Iris pigment epithelial cell (primary cell): ENCODE results near the gene JPT1.
"Not testable (repeated sequence)": the region's sequence is repeated elsewhere in the genome, so short reads cannot be mapped to it uniquely, and the experiment has no call there.

Experiments
- DNase-seq: peaks from one replicate; pipeline ENCODE4 v3.0.0-alpha.2; 2011; ENCODE audit warnings: low read depth

JPT1 gene

DNA sequence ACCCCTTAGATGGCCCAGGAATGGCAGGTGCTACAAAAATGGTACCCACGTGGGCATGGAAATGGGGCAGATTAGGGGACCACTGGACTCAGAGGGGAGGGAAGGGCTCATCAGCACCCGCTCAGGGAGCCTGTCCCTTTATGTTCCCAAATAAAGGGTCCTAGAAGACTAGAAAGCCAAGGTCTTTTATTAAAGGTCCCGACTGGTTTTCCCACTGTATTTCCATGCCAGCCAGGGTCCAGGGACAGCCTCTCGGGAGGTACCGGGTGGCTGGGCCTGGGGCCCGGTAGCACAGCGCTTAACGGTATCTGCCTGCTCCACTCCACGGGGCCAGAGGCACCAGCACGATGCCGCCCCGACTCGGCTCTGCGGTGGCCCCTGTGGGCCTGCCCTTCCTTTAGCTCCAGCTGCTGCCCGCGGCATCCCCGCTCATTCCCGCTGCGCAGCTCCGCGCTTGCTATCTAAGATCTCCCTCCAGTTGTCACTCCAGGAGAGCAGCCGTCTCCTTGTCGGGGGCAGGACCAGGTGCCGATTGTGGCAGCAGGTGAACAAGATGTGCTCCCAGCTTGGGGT lies 24.2 kb downstream of the JPT1 start:
- DNase-seq, result no peak

DNA sequence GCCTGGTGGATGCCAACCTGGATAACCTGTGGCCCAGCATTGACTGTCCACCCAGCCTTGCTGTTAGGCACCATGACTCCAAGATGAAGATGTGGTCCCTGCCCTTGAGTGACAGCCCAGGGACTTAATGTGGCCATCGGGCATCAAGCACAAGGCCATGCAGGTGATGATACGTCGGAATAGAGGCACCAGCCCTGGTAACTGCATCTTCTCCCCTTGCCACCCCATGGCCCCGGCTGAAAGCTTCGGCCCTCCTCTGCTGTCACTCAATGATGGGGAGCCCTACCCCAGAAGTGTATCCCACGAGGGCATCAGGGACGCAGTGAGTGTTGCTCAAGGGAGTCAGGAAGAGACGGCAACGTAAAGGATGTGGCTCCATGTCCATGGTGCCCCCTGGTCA lies 24.7 kb downstream of the JPT1 start:
- no peak for DNase-seq

DNA sequence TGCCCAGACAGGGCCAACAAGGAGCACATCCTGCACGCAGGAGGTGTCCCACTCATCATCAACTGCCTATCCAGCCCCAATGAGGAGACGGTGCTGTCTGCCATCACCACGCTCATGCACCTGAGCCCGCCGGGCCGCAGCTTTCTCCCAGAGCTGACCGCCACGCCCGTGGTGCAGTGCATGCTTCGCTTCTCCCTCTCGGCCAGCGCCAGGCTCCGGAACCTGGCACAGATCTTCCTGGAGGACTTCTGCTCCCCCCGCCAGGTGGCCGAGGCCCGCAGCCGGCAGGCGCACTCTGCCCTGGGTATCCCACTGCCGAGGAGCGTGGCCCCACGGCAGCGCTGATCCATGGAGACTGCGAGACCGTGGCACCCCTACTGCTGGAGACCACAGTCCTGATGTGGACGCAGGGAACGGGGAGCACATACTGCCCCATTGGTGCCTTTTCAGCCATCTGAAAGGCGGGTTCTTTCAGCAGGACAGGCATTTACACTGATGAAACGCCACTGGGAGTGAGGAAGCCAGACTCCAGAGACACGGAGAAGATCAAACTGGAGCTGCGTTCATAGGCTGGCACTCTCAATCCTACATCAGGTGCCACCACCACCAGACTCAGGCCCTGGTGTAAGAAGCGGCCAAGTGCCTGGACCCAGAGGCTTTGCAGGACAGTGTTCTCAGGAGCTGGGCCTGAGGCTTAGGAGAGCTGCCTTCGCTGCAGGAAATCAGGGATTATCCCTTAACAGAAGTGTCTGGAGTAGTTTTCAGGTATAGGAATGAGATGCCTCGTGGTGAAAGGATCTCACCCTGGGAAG lies 25.4 kb downstream of the JPT1 start:
- no peak for DNase-seq

DNA sequence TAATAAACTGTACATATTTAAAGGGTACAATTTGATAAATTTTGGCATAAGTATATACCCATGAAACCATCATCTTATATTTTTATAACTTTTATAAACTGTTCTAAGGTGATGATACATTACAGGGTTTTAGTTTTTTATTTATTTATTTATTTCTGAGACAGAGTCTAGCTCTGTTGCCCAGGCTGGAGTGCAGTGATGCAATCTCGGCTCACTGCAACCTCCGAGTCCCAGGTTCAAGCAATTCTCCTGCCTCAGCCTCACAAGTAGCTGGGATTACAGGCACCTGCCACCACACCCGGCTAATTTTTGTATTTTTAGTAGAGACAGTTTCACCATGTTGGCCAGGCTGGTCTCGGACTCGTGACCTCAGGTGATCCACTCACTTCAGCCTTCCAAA lies 26.4 kb downstream of the JPT1 start:
- not testable (repeated sequence) for DNase-seq

DNA sequence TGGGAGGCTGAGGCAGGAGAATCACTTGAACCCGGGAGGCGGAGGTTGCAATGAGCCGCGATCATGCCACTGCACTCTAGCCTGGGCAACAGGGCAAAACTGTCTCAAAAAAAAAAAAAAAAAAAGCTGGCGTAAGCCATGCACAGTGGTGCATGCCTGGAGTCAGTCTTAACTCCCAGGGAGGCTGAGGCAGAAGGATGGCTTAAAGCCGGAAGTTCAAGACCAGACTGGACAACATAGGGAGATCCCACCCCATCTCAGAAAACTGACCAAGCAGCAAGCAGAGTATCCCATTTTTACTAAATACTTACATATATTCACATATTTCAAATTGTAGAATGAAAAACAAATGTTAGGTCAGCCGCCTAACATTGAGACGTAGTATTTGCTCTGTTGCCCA lies 27.4 kb downstream of the JPT1 start:
- no peak for DNase-seq

DNA sequence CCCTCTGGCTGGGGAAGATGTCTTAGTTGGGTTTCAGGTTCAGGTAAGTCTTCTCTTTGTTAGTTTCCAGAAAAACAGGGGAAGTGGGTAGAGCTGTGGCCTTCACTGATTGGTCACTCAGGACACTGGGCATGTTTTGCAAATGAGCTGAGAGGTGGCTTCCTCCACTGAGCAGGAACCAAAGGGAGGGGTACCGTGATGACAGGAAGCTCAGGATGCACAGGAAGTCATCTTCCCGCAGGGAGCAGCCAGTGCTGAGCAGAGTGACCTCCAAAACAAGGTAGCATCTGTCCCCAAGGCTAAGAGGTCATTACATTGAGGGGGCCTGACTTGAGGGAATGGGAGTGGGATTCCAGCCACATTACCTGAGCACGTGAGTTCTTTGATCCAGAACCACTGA lies 28.3 kb downstream of the JPT1 start:
- no peak for DNase-seq

DNA sequence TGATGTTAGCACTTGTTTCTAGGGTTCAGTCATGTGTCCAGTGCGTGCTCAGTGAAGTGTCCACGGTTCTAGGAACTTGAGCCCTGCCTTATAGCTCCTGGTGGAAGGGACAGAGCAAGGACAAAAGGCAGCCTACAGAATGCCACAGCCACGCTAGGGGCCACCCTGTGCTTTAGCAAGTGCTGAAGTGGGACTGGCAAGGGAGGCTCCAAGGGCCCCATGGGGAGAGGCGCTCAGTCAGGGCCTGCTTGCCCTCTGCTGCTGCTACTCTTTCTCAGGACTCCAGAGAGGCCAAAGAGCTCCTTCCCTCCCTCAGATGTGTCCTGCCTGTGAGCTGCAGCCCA lies 29.5 kb downstream of the JPT1 start:
- no peak for DNase-seq

DNA sequence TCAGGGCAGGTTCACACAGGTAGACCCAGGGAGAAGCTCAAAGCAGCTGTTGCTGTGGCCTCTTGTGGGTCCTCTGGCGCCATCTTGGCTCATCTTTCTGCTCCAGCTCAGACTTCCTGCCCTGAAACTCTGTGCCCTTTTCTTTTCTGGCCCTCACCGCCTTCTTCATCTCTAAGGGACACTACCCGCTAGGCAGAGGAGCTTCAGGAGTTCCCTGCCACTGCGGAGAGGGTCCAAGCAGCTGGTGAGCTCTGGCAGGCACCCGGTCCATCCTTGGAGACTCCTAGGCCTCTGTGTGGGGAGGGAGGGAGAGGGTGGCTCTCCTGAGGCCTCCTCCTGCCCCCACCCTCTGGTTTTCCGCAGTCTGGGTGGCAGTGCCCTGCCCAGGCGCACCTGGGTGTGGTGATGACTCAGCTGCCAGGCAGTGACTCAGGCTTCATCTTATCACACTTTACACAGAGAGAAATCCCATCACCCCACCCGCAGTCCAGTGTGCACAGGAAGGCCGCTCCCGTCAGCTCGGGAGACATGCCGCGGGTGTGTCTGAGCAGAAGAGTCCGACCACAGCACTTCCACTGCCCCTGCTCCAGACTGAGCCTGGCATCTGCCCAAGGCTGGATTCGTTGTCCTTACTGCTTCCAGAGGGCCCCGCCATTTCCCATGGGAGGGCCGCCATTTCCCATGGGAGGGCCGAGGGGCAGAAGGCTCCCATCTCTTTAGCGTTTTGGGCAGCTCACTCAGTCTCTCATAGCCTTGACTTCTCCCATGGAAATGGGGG lies 30.1 kb downstream of the JPT1 start:
- peak; percentile 67 for DNase-seq

DNA sequence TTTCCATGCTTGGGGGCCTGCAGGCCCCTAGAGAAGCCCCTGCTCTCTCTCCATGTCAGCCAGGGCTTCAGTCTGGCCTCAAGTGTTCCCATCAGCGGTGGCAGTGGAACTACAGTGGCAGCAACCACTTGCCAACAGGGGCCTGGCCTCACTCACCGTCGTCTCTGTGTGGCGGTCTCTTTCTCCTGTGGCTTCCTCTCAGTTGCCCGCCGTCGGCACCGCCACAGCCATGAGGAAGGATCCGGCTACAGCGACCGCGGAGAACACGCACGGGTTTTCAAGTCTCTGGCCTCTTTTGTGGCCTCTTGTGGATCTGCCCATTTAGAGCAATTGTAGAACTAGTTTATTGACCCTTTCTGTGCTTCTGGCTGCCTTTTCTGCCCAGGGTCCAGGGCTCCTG lies 36.0 kb downstream of the JPT1 start:
- DNase-seq, result no peak

DNA sequence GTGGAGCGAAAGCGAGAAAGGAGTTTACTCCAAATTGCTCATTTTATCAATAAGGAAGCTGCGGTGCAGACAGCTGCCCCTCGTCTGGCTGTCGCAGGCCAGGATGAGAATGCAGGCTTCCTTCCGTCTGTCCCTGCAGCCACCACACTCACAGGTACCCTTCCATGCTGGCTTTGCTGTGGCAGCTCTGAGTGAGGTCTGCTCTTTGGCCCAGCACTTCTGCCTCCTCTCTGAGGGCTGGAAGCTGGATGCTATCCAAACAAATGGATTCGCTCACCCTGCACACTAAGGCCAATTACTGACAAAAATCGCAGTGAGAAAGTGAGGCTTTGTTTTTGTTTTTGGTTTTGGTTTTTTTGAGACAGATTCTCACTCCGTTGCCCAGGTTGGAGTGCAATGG lies 37.6 kb downstream of the JPT1 start:
- DNase-seq, result no peak

DNA sequence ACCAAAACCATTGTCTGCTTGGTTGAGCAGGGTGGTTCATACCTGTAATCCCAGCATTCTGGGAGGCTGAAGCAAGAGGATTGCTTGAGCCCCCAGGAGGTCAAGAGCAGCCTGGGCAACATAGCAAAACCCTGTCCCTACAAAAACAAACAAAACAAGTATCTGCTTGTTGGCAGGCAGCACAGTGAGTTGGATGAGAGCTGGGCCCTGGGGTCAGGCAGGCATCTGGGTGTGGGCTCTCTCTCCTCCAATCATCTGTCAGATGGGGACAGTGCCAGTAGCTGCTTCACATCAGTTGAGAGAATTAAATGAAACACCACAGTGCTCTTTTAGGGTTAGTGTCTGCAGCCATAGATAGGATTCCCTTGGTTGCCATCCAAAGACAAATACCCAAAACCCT lies 38.8 kb downstream of the JPT1 start:
- no peak for DNase-seq

DNA sequence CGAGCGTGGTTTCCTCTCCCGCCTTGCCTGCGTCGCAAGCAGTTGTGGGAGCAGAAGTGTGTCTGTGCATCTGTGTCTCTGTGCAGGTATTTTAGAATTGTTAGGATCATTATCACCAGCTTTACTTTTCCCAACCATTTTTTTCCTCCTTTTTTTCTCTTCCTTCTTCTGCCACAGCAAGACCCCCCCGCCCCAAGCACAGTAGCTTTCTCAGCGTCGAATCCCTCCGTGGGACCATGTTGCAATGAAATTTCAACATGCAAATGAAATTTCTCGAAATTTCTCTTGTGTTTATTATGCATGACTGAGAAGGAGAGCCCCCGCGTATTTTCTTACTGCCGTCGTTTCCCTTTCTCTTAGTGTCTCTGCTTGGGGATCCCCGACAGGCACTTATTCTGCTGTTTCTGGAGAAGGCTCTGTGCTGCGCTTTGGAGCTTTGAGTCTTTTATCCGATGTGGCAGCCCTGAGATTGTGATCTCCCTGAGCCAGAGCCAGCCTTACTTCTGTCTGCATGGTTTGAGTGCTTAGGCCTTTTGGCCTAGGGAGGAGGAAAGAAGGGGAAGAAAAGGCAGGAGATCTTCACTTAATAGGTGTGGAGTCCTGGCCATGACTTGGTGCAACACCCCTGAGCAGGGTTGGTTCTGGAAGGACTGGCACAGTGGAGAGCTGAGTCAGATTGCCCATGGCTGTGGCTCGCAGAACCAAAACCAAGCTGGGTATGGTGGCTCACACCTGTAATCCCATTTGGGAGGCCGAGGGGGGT lies 39.6 kb downstream of the JPT1 start:
- DNase-seq, result no peak

DNA sequence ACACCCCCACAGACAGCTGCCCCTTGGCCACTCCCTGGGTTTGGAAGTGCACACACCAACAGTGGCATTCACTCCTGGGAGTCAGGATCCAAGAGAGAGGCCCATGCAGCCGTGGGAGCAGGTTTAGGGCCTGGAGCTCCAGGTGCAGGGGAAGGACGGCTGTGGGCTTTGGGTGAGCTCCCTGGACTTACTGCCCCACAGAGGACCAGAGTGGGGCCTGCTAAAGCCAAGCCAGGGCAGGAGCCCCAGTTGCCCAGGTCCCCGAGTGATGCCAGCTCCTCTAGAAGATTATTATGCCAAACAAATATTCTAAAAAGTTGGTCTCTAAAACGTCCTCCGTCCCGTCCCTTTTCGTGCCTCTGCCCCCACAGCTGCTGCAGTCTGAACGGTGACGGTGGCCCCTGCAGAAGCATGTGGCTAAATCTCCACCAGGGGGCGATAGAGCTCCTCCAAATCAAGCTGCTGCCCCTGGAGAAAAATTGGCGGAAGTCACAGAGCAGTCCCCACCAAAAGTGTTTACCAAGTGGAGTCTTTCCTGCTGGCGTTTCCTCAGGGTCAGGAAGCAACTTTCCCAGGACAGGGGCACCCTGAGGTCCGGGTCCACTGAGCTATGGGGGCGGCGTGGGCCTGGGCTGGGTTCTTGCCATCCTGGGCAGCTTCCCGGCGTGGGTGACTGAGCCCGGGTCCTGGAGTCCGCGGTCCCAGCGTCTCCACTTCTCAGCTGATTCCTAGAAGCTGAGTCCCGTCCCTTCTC lies 40.3 kb downstream of the JPT1 start:
- peak; percentile 85 for DNase-seq

DNA sequence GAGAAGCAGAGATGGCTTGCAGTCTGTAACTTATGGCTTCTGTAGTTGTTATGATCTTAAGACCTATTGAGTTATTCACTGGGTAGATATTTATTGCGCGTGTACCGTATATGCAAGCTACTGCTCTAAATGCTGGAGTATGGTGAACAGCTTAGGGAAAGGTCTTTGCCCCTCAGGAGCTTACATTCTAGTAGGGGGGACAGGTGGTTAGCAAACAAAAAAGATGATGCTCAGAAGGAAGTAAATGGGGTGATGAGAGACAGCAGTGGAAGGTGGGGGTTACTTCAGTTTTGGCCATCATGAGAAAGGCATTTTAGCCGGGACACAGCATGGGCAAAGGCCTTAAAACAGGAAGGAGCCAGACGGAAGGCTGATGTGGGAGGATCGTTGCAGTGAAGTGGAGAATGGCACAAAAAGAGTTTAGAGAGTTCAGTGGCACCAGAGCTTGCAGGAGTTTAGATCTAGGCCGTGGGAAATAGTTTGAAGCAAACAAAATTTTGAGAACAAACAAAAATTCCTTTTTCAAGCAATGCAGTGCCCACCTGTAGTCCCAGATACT lies 42.5 kb downstream of the JPT1 start:
- no peak for DNase-seq

DNA sequence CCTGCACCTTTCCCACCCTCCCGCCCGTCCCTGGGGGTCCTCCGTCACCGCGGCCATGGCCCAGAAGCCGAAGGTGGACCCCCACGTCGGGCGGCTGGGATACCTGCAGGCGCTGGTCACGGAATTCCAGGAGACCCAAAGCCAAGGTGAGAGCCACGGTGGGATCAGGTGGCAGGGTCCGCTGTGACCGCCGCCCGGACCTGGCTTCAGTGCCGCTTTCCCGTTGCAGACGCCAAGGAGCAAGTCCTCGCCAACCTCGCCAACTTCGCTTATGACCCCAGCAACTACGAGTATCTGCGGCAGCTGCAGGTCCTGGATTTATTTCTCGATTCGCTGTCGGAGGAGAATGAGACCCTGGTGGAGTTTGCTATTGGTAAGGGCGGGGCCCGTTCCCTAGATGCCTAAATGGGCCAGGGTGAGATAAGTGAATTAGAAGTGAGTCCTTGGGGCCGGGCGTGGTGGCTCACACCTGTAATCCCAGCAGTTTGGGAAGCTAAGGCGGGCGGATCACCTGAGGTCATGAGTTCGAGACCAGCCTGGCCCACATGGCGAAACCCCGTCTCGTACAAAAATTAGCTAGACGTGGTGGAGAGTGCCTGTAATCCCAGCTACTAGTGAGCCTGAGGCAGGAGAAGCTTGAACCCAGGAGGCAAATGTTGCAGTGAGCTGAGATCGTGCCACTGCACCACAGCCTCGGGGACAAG lies 43.9 kb downstream of the JPT1 start:
- DNase-seq, result no peak

DNA sequence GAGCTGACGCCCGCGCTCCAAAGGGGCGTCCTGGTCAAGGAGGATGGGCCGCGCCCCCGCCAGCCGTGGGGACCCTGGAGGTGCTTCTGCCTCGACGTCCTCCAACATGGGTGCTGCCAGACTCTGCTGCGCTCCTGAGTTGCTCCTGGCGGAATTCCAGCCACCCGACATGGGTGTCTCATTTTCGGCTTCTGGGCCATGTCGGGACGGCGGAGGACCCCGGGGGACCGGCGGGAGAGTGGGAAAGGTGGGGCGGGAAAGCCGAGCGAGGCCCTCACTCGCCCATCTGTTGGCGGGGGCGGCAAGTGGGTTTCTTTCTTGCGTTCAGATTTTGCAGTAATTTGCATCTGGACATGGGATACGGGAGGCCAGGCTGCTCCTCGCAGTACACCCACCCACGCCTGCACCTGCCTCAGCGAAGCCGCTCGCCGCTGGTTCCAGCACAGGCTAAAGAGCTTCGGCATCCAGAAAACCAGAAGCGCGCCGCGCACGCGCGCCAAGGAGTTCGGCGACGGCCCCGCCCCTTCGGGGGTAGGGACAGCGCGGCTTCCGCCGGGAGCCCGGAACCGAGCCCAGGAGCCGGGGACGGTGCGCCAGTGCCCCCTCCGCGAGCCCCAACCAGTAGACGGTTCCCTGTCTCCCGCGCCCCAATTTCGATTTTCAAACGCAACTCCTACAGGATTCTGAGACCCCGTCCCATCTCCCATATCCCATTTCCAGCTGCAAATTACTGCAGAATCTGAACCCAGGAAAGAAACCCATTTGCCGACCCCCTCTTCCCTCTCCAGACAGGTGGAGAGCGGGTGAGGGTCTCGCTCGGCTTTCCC lies 44.7 kb downstream of the JPT1 start, which contains the start of gene ARMC7:
Gene ARMC7, plus strand, starts transcription at position 563 of the 827 bp plus-strand sequence. CDS start 320 bp downstream, outside the sequence.
- peak; percentile 77 for DNase-seq

DNA sequence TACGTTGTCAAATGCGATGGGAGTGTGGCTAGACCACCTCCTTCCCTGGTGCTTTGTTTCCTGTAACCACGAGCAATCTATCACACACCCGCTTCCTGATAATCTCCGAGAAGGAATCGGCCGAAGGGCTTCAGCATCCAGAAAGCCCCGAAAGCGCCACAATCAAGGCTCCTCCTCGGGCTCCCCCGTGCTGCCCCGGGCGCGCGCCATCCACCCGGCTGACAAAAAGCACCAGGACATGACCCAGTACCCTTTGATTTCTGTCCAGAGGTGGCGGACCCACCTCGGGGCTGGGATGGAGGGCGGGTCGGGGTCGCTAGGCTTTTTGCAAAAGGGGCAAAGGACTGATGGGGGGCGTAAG lies 45.3 kb downstream of the JPT1 start:
- no peak for DNase-seq

DNA sequence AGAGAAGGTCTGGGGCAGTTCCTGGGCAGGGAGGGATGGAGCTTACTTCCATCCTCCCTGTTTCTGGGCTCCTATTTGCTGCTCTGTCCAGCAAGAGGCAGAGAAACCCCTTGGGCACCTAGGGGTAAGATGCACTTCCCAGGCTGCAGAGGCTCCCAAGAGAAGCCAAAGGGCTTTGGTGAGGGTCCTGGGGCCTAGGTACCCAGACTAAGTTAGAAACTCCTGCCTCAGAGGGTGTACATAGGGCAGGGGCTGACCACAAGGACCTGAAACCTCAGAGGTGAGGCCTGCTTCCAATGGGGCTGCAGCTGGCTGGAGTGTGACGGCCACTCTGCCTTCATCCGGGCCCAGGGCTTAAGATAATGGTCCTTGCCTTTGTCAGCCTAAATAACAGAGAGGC lies 46.1 kb downstream of the JPT1 start:
- no peak for DNase-seq

DNA sequence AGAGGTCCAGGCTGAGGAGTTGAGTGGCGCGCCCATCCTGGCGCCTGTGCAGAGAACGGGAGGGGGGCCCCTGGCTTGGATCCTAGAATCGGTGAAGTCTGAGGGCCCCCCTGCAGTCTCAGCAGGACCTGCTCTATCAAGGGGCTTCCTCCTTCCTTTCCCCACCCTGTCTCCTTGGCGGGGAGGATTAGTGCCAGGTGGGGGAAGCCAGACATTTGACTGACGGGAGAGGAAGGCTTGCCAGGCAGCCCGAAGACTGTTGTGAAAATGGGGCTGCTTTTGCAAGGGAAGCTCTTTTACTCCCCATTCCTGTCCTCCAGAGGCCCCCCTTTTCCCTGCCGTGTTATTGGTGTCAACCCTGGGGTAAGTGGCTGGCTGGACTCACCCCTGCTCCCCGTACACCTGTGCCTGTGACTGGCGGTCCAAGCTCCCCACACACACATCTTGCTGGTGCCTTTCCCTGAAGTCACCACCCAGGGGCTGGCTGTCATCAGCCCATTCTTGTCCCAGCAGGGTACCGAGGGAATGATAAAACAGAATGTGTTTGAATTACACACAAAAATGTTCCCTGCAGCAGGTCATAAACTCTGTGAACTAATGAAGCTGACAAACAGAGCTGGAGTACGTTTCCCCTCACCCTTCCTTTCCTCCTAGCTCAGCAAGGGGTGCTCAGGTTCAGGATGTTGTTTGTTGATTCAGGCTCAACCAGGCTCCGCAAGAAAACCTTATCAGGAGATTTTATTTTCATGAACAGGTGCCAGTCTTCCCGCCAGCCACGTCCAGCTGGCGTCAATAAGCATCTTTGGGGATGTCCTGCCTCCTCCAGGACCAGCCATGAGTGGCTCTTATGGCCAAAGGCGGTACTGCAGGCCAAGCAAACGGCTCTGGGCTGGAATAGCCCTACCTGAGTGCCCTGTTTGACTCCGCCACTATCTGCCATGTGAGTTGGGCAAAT lies 48.9 kb downstream of the JPT1 start:
- DNase-seq, result peak; percentile 52
